Colon (tissue), 2 donors: ENCODE results near the gene RPL27.

Experiments
- FAIRE-seq: peaks from 2 replicates; lab custom pipeline; 2012; peaks lifted over from hg19 to GRCh38; lab: Jason Lieb, UNC
- donor health status: control.
- donor health status: control.

Gene RPL27

DNA sequence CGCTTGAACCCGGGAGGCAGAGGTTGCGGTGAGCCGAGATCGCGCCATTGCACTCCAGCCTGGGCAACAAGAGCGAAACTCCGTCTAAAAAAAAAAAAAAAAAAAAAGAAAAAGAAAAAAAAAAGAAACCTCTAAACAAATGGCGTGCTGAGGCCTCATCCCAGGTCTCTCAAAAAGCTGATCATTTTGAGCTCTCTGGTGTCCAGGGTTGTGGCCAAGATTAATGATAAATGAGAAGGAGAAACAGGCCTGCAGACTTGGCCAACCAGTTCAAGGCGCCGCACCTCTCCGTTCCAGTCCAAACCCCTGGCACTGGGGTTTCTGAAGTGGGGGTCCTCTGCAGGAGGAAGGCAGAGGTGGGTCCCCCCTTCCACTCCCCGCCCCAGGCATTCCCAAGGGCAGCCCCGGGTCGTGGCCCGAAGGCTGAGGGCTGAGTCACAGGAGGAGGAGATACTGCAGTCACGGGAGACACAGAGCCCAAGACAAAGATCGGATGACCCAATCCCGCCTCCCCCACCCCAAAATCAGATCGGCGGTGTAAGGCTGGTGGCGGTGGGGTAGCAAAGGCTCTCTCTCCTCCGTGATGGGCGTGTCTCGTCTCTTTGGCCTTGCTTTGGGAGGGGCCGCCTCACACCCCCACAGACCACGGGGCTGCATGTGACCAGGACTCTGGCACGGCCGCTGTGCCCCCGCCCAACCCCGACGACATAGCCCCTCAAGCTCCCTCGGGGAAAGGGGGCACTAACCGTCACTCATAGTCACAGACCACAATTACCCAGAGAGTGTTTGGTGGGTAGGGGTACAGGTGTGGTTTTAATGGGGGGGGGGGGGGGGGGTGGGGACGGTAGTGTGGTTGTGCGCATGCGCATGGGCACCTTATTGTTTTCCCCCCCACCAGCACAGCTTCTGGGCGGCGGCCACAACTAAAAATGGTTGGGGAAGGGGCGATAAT, 22.8 kb downstream of the RPL27 start:
- no peak for FAIRE-seq

DNA sequence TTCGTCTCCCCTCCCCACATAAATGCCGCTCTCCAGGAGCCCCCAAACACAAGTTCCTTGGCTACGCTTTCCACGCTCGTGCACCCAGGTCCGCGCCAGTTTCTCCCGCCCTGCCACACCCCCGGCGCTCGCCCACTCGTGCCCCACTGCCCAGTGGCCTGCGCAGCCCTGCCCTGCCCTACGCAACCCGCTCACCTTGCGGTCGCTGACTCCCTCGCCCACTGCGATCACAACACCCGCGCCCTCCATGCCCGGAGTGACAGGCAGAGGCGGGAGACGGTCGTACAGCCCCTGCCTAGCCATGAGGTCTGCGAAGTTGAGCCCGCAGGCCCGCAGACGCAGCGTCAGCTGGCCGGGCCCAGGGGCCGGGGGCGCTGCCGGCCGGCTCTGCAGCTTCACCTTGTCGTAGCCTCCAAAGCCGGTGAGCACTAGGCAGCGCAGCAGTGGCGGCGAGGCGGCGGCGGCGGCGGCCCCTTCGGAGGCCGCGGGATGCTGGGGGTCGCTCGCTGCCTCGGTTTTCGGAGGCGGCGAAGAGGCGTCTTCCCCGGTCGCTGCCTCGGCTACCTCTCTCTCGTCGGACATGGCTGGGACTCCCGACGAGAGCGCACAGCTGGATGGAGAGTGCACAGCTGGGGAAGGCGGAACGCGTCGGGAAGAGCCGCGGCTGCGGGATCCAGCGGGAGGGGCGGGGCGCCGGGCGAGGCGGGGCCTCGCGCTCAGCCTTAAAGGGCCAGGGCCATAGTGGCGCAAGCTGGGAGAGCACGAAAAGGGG, 23.7 kb downstream of the RPL27 start, which contains the start of gene VAT1:
TSS of gene VAT1 (minus strand) at position 645 of the 772 bp plus-strand sequence. CDS start at position 582, 63 bp downstream.
- FAIRE-seq, result no peak

DNA sequence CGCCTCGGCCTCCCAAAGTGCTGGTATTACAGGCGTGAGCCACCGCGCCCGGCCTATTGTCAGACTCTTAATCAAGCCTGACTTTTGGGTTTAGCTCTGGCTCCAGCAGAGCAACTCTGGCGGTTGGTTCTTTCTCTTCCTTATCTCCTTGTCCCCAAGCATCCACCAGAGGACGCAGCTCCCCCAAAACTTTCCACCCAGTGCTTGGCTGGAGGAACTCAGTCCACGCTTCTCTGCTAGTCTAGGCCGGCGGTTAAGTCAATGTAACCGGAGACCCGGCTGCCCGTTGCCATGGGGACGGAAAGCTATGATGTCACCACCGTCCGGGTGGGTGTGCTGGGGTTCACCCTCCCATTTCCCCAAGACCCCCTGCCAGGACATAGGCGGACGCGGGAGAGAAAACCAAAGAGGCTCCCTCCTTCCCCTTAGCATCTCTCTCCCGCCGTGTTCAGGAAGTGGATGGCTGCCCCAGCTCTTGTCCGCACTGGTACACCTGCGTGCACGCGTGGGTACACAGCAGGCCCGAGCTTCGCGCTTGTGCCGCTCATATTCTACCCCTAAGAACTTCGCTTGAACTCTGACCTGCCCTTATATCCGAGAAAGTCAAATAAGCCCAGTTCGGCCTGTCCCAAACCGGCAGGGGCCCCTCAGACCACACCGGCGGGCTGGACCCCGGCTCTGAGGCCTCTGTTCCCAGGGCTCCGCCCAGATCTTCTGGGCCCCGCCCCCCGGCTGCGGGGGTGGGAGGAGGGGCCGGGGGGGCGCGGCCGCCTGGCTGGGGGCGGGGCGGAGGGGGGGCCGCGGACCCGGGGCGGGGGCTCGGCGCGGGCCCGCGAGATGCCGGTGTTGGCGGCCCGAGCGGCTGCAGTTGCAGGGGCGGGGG, 26.4 kb downstream of the RPL27 start, which contains the start of gene RND2:
TSS of gene RND2 (plus strand) at position 825 of the 883 bp plus-strand sequence. CDS start 117 bp downstream, outside the sequence.
- FAIRE-seq, result no peak

DNA sequence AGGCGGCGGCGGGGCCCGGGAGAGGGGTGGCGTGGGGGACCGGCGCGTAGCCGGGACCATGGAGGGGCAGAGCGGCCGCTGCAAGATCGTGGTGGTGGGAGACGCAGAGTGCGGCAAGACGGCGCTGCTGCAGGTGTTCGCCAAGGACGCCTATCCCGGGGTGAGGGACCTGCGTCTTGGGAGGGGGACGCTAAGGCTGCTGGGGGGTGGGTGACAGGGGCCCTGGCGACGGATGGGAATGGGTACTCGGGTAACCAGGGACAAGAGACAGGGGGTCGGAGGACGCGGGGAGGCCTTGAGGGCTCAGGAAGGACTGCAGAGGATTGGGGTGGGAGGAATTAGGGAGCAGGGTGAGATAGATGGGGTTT, 27.1 kb downstream of the RPL27 start:
- FAIRE-seq, result no peak

DNA sequence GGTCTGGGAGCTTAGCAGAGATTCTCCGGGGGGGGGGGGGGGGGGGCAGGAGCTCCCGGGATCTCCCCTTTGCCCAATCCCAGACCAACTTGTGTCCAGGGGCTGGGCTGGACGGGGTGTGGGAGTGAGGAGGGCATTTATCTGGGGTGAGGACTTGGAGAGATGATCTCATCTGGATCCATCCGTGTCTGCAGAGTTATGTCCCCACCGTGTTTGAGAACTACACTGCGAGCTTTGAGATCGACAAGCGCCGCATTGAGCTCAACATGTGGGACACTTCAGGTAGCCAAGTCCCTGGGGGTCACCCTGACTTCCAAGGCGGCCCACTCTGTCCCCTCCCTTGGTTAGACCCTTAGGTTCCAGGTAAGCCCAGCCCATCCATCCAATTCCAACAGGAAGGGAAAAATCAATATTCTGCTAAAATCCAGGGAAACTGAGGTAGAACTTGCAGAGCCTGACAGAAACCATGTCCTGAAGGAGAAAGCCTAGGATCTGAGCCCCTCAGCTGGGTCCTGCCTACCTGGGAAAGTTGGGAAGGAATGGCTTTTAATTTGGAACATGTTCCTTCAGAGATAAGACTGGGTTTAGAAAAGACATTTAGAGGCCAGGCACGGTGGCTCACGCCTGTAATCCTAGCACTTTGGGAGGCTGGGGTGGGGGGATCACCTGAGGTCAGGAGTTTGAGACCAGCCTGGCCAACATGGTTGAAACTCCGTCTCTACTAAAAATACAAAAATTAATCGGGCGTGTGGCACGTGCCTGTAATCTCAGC, 27.7 kb downstream of the RPL27 start:
- FAIRE-seq, result no peak

DNA sequence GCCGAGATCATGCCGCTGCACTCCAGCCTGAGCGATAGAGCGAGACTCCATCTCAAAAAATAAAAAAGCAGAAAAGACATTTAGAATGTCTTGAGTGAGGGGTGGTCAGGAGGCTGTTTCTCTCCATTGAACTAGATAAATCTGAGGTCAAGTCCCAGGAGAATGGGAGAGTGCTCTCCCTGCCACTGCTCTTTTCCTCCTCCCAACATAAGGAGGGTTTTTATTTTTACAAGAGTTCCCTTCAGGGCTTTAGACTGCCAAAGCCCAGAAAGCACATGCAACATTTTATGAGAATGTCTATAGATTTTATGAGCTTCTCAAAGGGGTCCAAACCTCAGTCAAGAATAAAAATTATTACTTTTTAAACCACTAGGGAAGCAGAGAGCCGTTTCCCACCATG, 28.4 kb downstream of the RPL27 start:
- FAIRE-seq, result no peak

DNA sequence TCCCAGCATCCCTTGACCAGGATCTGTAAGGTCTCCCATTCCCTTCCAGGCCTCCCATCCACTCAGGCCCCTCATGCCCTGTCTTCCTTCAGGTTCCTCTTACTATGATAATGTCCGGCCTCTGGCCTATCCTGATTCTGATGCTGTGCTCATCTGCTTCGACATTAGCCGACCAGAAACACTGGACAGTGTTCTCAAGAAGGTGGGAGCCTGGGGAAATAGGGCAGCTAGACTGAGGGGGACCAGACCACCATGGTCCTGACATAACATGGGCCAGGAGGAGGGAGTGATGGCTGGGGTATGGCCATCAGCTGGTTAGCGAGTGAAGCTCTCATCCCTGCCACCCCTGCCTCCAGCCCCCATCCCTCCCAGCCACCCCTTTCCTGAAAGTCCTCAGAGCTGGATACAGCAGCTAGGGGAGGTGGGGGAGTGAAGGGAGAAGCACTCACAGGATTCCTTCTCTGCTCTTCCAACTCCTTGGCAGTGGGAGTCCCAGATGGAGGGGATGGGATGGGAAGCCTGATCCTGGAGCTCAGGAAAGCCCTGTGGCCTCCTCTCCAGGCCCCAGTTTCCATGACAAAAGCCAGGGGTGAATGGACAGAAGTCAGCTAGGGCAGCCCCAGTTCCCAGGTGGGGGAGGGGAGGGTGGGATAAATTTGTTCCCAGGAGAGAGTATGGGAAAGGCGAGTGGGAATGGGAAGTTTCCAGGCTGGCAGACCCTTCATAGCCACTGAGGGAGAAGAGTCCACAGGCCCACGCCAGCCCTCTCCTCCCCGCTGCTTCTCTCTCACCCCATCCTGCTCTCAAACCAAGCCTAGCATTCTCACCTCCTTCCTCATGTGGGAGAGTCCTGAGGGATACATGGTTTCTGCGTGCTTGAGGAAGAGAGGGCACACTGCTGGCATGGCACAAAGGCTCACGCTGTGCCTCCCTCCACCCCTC, 29.1 kb downstream of the RPL27 start:
- no peak for FAIRE-seq

DNA sequence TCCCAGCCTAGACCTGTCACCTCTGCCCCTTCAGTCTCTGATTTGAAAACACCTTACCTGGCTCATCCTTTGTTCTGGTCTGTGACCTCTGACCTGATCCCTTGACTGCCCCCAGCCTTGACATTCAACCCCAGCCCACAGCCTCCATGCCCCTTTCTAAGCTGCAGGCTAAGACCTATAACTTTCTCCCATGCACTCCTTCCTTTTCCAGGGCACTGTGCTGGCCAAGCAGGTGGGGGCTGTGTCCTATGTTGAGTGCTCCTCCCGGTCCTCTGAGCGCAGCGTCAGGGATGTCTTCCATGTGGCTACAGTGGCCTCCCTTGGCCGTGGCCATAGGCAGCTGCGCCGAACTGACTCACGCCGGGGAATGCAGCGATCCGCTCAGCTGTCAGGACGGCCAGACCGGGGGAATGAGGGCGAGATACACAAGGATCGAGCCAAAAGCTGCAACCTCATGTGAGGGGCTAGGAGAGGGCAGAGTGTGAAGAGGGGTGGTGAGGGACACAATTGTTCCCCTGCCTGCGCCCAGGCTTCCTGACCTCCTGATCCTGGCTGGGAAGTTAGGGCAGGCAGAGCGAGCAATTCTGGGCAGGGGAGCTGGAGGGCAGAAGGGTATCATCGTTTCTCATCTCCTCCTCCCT, 30.1 kb downstream of the RPL27 start:
- FAIRE-seq, result no peak

DNA sequence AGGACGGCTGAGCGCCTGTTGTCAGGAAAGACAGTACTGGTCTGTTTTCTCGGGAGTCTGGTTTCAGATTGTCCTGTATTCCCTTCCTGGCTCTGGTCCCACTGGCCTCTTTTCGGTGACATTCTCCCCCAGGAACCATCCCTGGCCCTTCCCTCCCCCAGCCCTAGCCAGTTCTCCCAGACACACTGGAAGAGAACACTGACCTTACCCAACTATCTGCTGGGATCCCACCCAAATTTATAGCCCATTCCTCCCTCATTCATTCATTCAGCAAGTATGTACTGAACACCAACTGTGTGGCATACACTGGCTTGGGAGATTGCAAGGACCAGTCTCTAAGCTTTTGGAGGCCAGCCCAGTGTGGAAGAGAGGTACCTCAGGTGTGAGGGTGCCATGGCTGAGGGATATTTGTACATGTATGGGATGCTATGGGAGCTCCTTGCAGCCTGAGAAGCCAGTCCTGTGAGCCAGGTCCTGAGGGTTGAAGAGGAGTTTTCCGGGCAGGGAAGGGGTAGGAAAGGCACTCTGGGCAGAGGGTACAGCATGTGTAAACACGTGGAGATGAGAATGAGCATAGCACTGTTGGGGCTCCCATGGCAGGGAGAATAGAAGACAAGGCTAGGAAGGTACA, 32.0 kb downstream of the RPL27 start:
- FAIRE-seq, result no peak

DNA sequence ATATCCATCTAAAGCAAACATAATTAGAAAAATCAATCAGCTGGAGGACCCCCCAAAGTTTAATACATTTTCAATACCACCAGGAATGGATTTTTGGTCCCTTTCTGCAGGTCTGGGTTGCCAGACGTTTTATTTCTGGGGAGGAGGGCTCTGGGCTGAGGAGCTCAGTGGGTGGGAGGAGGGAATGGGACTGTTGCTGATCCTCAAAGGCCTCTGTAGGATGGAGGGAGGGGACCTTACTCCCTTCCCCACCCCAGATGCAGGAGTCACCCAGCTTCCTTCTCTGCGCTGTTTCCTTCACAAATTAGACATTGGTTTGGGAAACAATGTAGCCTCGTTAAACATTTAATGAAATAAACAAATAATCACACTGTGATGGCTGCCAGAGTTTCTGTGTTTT, 33.4 kb downstream of the RPL27 start:
- FAIRE-seq, result no peak

DNA sequence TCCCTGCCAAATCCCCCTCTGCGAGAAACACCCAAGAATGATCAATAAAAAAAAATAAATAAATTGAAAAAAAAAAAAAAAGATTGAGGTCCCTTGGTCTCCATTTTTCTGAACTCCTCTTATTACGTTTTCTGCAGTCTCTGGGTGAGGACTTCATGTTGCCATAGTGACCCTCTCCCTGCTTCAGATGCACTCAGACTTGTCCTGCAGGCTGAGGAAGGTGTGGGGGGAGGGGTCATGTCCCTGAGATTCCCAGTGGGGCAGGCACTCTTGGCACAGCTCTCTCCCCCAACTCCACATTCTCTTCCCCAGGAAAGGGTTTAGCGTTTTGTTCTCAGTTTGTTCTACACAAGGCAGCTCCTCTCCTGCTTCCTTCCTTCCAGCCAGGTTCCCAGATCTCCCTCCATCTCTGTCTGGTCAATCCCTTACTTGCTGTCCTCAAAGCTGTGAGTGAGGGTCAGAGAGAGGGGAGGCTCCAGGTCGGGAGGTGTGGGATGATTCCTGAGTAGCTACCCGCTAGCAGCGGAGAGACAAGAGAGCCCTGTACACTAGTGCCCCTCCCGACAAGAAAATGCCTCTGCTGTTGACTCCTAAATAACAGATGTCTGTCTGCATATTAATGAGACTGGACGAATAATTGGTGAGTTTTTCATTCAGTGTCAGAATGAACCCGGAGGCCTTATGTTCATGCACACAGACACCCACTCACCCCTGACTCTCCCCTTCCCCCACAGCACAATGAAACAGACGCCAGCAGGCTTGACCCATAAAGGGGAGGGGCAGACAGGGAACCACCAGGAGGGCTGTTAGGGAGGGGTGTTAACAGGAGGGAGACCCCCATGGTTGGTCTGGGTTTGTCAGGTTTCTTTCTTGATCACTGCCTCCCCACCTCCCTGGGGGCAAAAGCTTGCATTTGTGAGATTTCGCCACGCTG, 36.0 kb downstream of the RPL27 start:
- FAIRE-seq, result no peak

DNA sequence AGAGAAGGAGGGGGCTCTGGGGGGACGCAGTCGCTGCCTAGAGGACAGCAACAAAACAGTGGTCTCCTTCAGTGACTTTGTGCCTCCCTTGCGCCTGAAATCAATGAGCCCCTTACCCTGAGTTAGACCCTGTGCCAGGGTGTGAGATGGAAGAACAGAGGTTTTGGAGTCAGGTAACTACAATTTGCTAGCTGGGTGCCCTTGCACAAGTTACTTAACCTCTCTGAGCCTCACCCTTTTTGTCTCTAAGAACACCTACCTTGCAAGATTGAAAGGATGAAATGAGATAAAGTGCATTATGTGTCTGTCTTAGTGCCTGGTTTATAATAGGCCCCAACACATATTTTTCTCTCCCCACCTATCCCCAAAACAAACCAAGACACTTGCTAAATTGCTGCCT, 36.7 kb downstream of the RPL27 start:
- no peak for FAIRE-seq

DNA sequence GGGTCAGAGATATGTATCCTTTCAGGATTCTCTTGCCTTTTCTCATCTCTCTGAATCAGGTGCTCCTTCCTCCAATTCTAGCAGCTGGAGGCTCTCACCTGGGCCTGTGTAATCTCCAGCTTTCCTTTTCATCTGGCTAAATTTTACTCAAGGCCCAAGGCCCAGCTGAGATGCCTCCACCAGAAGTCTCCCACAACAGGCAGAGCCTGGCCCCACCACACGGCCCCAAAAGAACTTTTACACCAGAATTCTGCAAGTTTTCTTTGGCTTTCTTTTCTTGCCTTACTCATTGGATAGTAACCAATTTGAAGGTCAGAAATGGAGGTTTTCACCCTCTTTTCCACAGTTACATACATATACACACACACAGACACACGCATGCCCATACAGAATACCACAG, 41.4 kb downstream of the RPL27 start:
- no peak for FAIRE-seq

DNA sequence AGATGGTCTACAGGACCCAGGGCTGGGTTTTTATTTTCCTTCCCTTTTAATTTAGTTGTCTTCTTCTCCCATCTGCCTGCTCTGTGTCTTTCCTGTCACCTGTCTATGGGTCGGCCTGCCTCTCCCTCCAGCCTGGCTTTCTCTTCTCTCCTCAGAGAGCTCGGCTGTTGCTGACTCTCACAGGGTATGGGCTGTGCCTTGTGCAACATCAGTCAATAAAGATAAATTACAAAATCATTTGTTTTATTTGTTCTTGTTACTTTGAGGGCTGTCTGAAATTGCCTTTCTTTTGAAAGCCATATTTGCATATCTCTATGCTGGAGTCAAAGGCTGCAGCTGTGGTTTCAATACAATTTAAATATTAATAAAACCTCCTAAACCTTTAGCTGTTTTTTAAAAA, 42.4 kb downstream of the RPL27 start:
- FAIRE-seq, result no peak

DNA sequence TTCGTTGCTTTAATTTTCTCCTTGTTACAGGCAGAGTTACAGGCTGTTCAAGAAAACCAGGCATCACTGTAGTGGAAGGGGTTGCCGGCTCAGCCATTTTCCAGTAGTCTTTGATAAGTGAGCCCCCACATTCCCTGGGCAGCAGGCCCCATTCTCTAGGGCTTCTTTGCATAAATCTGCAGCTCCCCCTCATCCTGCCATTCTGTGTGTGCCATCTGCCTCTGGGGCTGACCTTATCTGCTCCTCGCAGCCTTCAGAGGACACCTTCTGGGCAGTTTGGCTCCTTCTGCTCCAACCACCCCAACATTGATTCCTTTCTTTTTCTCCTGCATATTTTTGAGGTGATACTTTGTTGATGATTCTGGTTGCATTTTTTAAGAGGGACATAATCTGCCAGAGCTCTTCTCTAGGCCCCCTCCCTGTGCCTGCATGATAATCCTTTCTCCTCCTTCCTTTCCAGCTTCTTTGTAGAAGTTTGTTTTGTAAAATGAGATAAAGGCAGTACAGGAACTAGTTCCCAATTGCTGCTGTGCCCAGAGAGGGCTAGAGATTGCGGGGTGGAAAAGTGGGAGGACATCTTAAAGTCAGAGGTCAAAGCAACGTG, 43.9 kb downstream of the RPL27 start:
- no peak for FAIRE-seq

DNA sequence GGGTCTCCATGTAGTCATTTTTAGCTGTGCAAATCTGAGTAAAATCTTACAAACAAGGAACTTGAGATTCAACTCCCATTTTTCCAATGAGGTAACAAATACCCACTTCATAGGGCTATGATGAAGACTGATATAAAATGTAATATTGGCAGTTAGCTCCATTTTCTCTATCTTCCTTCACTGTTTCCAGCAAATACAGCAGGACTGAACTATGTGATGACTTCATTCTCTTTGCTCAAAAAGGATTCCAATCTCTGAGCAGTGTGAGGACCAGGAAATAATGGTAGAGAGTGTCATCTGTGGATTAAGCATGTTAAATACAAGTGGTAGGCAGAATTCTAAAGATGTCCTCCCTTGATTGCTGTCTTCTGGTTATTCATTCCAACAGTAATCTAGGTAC, 45.1 kb downstream of the RPL27 start:
- FAIRE-seq, result no peak

DNA sequence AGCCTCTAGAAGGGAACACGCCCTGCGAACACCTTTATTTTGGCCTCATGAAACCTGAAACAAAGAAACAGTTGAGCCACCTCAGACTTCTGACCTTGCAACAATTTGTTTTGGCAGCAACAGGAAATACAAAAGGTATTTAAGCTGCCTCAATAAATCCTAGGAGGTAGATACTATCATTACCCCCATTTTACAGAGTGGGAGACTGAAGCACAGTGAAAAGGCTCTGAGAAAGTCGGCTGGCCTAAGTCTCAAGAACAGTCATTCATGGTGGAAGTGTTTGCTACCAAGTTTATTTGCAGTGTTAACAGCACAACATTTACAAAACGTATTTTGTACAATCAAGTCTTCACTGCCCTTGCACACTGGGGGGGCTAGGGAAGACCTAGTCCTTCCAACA, 45.8 kb downstream of the RPL27 start:
- FAIRE-seq, result no peak

DNA sequence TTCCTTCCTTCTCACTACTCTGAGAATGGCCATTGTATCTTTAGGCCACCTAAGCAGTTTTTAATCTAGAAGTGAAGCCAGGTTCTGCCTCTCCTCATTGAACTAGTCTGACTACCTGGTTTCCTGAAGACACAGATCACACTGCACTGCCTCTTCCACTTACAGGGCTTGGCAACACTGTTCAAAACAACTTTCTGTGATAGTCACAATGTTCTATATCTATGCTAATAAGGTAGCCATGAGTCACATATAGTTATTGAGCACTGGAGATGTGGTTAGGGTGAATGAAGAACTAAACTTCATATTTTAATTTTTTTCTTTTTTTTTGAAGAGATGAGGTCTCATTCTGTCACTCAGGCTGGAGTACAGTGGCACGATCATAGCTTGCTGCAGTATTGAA, 53.8 kb downstream of the RPL27 start:
- FAIRE-seq, result no peak
